Limb (tissue), 2 donors: ENCODE data around the gene KIAA0825.
A peak's percentile ranks its signal among the peaks of the same experiment; 100 is the strongest.
"Not testable (repeated sequence)": the region's sequence is repeated elsewhere in the genome, so short reads cannot be mapped to it uniquely, and the experiment has no call there.

Experiments
- DNase-seq, 2 donors: peaks; one replicate each; pipeline ENCODE4 v3.0.0-alpha.2; 2016; ENCODE audit errors: extremely low spot score in 2 of 2

Gene KIAA0825

GRCh38 chr5:94577466-94578245 is 40.7 kb downstream of the KIAA0825 start:
- no peak for DNase-seq

- DNase-seq = no peak
Observed at GRCh38 chr5:94575196-94575595, 43.2 kb downstream of the KIAA0825 start.

- not testable (repeated sequence) for DNase-seq
Observed at GRCh38 chr5:94573349-94573748, 45.1 kb downstream of the KIAA0825 start.

- DNase-seq = no peak
Observed at GRCh38 chr5:94571415-94571814, 47.0 kb downstream of the KIAA0825 start.

DNA sequence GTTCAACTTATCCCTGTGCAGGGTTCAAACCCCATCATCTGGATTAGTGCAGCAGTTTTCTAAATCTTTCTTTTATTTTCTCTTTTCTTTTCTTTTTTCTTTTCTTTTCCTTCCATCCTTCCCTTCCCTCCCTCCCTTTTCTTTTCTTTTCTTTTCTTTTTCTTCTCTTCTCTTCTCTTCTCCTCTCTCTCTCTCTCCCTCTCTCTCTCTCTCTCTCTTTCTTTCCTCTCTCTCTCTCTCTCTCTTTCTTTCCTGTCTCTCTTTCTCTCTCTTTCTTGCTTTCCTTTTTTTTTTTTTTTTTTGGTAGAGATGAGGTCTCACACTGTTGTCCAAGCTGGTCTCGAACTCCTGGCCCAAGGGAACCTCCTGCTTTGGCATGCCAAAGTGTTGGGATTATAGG is 53.6 kb downstream of the KIAA0825 start:
- no peak for DNase-seq

DNA sequence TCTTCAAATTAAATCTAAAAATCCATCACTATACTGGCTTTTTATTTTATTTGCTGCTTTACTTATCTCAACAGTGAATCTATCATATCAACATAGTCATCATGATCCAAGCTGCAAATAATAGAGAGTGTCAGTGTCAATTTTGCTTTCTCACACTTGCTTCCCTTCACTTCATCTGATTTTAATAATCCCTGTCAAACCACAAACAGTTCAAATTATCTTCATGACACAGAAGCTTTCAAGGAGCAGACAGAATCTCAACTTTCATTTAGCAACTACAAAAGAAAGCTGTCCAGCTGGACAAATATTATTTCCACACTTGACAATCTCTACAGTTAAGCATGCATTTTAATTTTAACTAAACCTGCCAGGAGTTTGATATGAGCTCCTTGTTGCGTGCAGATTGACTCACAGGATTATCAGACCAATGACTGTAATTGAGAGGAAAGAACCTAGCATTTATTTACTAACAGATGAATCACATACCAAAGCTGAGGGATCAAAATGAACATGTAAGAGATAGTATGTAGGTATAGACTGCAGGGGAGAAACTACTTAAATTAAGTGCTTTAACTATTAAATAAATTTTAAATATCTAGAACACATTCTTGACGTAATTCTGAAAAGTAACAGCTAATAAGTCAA is 56.0 kb downstream of the KIAA0825 start:
- no peak for DNase-seq

DNA sequence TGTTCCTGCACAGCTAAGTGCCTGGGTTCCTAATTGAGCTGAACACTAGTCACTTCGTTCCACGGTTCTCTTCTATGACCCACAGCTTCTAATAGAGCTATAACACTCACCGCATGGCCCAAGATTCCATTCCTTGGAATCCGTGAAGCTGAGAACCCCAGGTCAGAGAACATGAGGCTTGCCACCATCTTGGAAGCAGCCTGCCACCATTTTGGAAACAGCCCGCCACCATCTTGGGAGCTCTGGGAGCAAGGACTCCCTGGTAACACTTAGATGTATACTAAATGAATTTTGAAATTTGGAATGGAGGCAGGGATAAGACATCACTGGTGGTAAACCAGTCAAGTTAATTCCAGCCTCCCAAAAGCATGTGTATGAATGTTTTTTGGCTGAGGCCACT is 60.4 kb downstream of the KIAA0825 start:
- no peak for DNase-seq

DNA sequence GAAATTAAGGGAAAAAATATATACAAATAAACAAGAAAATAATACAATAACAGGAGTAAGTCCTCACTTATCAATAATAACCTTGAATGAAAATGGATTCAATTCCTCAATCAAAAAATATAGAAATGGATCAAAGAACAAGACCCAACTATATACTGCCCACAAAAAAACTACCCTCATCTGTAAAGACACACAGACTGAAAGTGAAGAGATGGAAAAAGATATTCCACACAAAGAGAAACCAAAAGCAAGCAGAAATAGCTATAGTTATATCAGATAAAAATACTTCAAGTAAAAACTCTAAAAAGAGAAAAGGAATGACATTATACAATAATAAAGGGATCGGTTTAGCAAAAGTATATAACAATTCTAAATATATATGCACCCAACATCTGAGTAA is 66.5 kb downstream of the KIAA0825 start:
- no peak for DNase-seq

GRCh38 chr5:94545870-94546625 is 72.4 kb downstream of the KIAA0825 start:
- no peak for DNase-seq

DNA sequence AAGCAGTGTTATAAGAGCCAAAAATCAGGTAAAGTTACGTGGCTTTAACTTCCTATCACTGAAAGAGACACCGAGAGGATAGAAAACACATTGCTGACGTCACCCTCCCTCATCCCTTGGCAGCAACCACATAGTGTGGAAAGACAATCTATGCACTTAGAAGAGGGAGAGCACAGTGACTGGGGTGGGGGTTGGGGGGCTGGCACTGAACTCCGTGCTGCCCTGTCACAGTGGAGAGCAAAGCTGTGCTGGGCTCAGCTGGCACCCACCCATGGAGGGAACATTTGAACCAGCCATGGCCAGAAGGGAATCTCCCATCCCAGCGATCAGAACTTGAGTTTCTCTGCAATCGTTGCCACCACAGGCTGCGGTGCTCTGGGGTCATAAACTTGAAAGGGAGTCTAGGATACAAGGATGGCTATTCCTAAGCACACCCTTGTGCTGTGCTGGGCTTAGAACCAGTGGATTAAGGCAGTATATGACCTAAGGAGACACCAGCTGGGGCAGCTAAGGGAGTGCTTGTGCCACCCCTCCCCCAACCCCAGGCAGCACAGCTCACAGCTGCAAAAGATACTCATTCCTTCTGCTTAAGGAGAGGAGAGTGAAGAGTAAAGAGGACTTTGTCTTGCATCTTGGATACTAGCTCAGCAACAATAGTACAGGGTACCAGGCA is 73.4 kb downstream of the KIAA0825 start:
- DNase-seq = no peak

GRCh38 chr5:94544031-94544650 is 74.3 kb downstream of the KIAA0825 start:
- no peak for DNase-seq

DNA sequence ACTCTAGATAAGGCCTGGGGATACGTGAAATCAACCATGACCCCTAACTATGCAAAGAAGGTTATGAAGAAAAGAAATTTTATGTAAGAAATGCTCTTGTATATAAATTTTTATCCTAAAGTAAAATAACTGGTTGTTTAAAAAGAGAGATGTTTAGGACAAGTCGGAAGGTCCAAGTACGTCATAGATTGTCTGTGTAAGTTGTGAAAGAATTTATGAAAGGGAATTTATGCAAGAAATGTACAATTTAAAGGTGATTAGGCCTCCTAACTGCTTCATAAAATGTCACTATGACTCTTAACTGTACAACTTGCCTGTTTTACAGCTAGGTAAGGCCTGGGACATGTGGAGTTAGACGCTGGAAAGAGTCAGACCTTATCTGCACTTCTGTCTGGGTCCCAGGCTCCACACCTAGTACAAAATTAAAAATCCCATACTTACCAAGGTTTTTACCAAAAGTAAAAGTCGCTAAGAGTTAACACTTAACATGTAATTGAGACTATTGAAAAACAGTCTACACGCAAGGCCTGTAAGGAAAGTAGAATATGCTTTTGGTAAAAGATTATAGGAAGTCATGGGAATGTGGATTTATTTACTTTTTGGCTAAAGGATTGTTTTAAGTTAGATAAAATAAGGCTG is 77.4 kb downstream of the KIAA0825 start:
- DNase-seq = no peak

GRCh38 chr5:94538260-94538659 is 80.1 kb downstream of the KIAA0825 start:
- DNase-seq = no peak

DNA sequence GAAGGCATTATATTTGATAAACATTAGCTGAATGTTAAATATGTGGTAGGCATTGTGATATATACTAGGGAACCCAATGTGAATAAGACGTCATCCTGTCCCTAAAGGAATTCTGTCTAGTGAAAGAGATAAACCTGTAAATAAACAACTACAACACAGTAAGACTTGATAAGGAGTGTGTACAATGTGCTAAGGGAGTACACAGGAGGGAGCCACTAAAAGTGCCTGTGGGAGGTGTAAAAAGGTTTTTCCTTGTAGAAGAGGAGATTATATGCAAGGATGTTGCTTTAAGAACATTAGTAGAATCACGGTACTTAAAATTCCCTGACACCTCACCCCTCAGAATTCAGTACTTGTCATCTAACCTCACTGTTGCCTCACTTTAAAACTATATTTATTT is 91.7 kb downstream of the KIAA0825 start:
- DNase-seq = no peak

GRCh38 chr5:94524841-94525697 is 93.3 kb downstream of the KIAA0825 start:
- peak in 1 of 2 donors; percentile 18 for DNase-seq

- DNase-seq = no peak
Observed at GRCh38 chr5:94523018-94523417, 95.4 kb downstream of the KIAA0825 start.

DNA sequence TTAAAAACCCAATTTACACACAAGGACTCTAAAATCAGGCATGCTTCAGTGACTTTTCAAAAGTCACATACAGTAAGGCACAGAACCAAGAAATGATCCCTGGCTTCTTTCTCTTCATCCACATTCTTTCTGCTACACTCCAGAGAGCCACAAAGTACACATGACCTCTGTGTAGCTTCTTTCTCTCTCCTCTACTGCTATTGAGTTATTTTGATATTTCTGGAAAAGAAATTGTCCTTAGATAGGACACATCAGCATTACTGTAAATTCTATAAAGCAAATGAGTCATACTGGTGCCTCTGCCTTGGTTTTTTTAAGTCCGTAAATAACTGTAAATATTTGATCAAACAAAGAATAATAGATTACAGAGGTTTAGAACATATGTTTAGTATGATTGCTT is 96.3 kb downstream of the KIAA0825 start:
- no peak for DNase-seq

DNA sequence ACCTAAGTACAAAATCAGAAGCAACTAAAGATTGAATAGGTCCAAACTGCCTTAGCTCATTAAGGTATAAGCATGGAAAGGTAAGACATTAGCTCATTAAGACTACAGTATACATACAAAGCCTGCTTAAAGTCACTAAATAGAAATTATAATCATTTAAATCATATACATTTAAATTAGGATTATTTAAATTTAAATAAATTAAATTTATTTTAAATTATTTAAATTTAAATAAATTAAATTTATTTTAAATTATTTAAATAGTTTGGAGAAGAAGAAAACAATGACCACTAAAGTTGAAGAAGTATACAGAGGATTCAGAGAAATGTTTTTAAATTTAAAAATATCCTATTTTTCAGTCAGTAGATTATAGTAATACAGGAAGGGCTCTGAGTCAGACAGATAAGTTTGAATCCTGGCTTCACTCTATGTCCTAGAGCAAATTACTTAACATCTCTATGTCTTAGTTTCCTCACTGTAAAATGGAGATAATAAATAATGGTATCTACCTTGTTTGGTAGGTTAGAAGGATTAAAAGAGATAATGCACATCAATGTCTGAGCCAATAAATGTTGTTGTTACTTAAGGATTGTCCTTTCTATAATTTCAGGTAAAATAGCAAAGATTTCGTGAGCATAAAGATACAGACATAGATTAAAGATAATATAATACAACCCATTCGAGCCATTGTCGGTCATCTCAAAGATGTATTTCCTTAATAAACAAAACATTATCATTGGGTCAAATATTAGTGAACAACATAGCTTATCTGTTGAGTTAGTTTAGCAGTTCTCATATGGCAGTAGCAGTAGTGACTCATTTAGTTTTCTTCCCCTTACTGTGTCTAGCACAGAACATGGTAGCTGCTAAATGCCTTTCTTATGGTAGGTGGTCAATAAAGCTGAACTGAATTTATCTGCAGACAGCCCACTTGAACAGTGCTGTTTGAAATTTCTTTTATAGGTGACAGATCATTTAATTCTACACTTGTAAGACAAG is 100.6 kb downstream of the KIAA0825 start:
- DNase-seq = no peak

DNA sequence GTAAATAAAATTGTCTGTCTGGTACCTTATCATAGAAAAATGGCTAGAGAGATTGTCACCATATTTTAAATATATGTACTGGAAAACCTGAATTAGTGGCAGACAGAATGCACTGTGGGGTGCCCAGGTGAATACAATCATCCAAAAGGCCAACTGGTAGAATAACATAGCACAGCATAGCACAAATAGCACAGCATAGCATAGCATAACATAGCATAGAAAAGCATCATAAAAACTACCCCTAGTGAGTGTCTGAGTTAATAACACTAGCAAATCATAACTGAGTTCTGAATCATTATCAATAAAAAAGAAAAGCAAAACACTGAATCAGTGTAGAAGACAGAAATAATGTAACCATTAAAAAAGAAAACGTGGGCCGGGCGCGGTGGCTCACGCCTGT is 102.3 kb downstream of the KIAA0825 start:
- no peak for DNase-seq
